Mesendoderm (in vitro differentiated cells): ENCODE data around the gene SH2D4B.

ENCODE experiments used
- DNase-seq: peaks from one replicate; pipeline ENCODE4 v3.0.0; 2013
- H2AK5ac ChIP-seq: 2 replicates; pipeline ENCODE4 v1.6.1; 2013; ENCODE audit warnings: low read length, inconsistent platforms
- H2BK120ac ChIP-seq: 2 replicates; pipeline ENCODE4 v1.6.1; 2013; ENCODE audit warnings: low read depth, mild to moderate bottlenecking, low read length, moderate library complexity, mixed read lengths
- H2BK15ac ChIP-seq: replicated peaks from 2 replicates; pipeline ENCODE4 v1.6.1; 2013; ENCODE audit warnings: low read depth, mild to moderate bottlenecking, moderate library complexity
- H2BK5ac ChIP-seq: 2 replicates; pipeline ENCODE4 v1.6.1; 2013; ENCODE audit warnings: low read length, inconsistent platforms
- H3K18ac ChIP-seq: 2 replicates; pipeline ENCODE4 v1.6.1; 2013; ENCODE audit warnings: mild to moderate bottlenecking, low read length, mixed read lengths
- H3K23ac ChIP-seq: one replicate; pipeline ENCODE4 v1.6.1; 2013; ENCODE audit warnings: low read length
- H3K27ac ChIP-seq: 2 replicates; pipeline ENCODE4 v1.5.1; 2013; ENCODE audit warnings: low read depth, mild to moderate bottlenecking, inconsistent platforms, low read length, moderate library complexity
- H3K27me3 ChIP-seq: 2 replicates; pipeline ENCODE4 v1.6.1; 2013; ENCODE audit warnings: low read length, control low read depth, mild to moderate bottlenecking, inconsistent platforms; ENCODE audit not compliant: insufficient read depth, poor library complexity
- H3K36me3 ChIP-seq: 2 replicates; pipeline ENCODE4 v1.6.1; 2013; ENCODE audit warnings: low read length, inconsistent platforms; ENCODE audit not compliant: control insufficient read depth, insufficient read depth
- H3K4ac ChIP-seq: one replicate; pipeline ENCODE4 v1.6.1; 2013; ENCODE audit warnings: low read depth, mild to moderate bottlenecking, low read length, moderate library complexity
- H3K4me1 ChIP-seq: 2 replicates; pipeline ENCODE4 v1.6.1; 2013; ENCODE audit warnings: low read depth, low read length, inconsistent platforms; ENCODE audit not compliant: control insufficient read depth
- H3K4me2 ChIP-seq: 2 replicates; pipeline ENCODE4 v1.6.1; 2013; ENCODE audit warnings: low read length
- H3K4me3 ChIP-seq: 2 replicates; pipeline ENCODE4 v1.5.1; 2013; ENCODE audit warnings: mild to moderate bottlenecking, low read length
- H3K56ac ChIP-seq: one replicate; pipeline ENCODE4 v1.6.1; 2013; ENCODE audit warnings: low read length
- H3K79me1 ChIP-seq: 2 replicates; pipeline ENCODE4 v1.6.1; 2013; ENCODE audit warnings: low read length, inconsistent platforms
- H3K79me2 ChIP-seq: 2 replicates; pipeline ENCODE4 v1.6.1; 2013; ENCODE audit warnings: mild to moderate bottlenecking, low read length; ENCODE audit not compliant: control insufficient read depth, insufficient read depth
- H3K9ac ChIP-seq: 2 replicates; pipeline ENCODE4 v1.6.1; 2013; ENCODE audit warnings: low read length, inconsistent platforms
- H4K5ac ChIP-seq: one replicate; pipeline ENCODE4 v1.6.1; 2013; ENCODE audit warnings: low read length
- H4K8ac ChIP-seq: one replicate; pipeline ENCODE4 v1.6.1; 2013; ENCODE audit warnings: low read depth, mild to moderate bottlenecking, control low read depth, low read length, moderate library complexity
- WGBS: extraction: QIAGEN DNeasy Blood & Tissue Kit; methylation state at CpG from one replicate; pipeline ENCODE4 v1.1.7; 2013; ENCODE audit warnings: low lambda C conversion rate, missing lambda C conversion rate; ENCODE audit not compliant: insufficient coverage; ENCODE audit errors: extremely low coverage; 5-methylcytosine and 5-hydroxymethylcytosine counted together

The SH2D4B gene

DNA sequence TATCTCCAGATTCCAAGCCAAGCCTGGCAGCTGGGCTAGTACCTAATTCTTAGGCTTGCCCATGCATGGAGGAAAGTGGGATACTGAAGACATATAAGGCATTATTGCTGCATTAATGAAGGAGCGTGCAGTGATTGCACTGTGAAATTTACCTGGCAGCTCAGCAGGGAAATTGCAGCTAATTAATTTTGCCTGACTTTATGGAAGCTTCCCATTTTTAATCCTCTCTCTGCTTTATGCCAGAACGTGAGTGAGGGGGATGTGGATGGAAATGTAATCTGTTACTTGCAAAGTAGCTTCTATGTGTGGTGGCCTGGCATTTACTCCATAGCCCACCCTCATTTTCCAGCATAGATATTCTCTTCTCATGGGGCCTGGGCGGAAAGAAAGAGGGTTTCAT, 134.9 kb downstream of the SH2D4B start:
- H3K18ac ChIP-seq, result no peak overlapping the region
- no peaks in the 10 kb centered on the region for H3K4me1 ChIP-seq
- no peaks in the 10 kb centered on the region for H3K36me3 ChIP-seq
- no peaks in the 10 kb centered on the region for H3K79me1 ChIP-seq
- no peak overlapping the region for H3K27ac ChIP-seq
- H2BK15ac ChIP-seq, result no peak overlapping the region
- H3K27me3 ChIP-seq, result no peaks in the 10 kb centered on the region
- no peak overlapping the region for H3K4me2 ChIP-seq
- no peak overlapping the region for H3K4me3 ChIP-seq
- H3K79me2 ChIP-seq, result no peaks in the 10 kb centered on the region
- no peak overlapping the region for H3K23ac ChIP-seq
- no peak overlapping the region for H3K56ac ChIP-seq
- no peak overlapping the region for H2BK120ac ChIP-seq
- H2BK5ac ChIP-seq, result no peak overlapping the region
- H4K5ac ChIP-seq, result no peak overlapping the region
- no peak overlapping the region for H4K8ac ChIP-seq
- no peak overlapping the region for H2AK5ac ChIP-seq
- no peak overlapping the region for H3K4ac ChIP-seq
- WGBS, result no CpG with 5 or more reads among the region's 3 CpGs
- no peak overlapping the region for H3K9ac ChIP-seq
- no peak for DNase-seq

DNA sequence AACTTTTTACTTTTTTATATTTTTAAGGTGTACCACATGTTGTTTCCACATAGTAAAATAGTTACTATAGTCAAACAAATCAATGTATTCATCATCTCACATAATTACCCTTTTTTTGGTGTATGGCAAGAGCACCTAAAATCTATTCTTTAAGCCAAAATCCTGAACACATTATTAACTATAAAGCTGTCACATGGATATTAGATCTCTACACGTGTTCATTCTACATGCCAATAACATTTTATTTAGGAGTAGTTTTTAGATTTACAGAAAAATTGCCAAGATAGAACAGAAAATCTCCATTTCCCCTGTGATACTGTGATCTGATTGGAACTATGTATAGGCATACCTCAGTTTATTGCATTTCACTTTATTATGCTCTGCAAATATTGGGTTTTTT, 137.1 kb downstream of the SH2D4B start:
- Histone ChIP-seq H3K4me1 (no peaks in the 10 kb centered on the region), H4K8ac (no peak overlapping the region), H3K79me1 (no peaks in the 10 kb centered on the region), H2BK120ac (no peak overlapping the region), H2AK5ac (no peak overlapping the region), H3K79me2 (no peaks in the 10 kb centered on the region), H2BK5ac (no peak overlapping the region), H3K18ac (no peak overlapping the region), H3K36me3 (no peaks in the 10 kb centered on the region), H4K5ac (no peak overlapping the region), H3K27me3 (no peaks in the 10 kb centered on the region), H3K9ac (no peak overlapping the region), H2BK15ac (no peak overlapping the region), H3K56ac (no peak overlapping the region), H3K23ac (no peak overlapping the region), H3K4me3 (no peak overlapping the region), H3K4me2 (no peak overlapping the region), H3K4ac (no peak overlapping the region), H3K27ac (no peak overlapping the region)
- WGBS, result no CpG with 5 or more reads among the region's 1 CpG
- no peak for DNase-seq

DNA sequence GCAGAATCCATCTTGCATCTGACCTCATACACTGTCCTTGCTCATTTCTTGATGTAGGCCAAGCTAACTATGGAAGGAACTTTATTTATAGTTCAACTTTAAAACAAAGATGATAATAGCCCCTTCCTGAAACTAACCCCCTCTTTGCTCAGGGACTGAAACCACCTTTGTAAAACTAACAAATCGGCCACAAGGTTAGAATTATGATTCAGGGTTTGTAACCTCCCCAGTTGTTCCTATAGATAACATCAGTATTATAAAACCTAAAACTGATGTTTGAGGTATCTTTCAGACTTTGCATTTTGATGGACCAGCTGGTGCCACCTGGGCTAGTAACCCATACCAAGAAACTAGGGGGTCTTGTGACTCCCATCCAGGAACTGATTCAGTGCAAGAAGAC, 143.4 kb downstream of the SH2D4B start:
- Histone ChIP-seq H3K56ac (no peak overlapping the region), H3K36me3 (no peaks in the 10 kb centered on the region), H2BK15ac (no peak overlapping the region), H3K23ac (no peak overlapping the region), H4K8ac (no peak overlapping the region), H3K79me2 (no peaks in the 10 kb centered on the region), H3K27ac (no peak overlapping the region), H3K4me2 (no peak overlapping the region), H3K18ac (no peak overlapping the region), H3K27me3 (no peaks in the 10 kb centered on the region), H2BK5ac (no peak overlapping the region), H4K5ac (no peak overlapping the region), H3K79me1 (no peaks in the 10 kb centered on the region), H2BK120ac (no peak overlapping the region), H2AK5ac (no peak overlapping the region), H3K4ac (no peak overlapping the region), H3K4me1 (no peaks in the 10 kb centered on the region), H3K4me3 (no peak overlapping the region), H3K9ac (no peak overlapping the region)
- DNase-seq, result no peak
- WGBS, result no CpG with 5 or more reads among the region's 1 CpG

- Histone ChIP-seq H4K5ac (no peak overlapping the region), H3K4ac (no peak overlapping the region), H4K8ac (no peak overlapping the region), H3K18ac (no peak overlapping the region), H2BK15ac (no peak overlapping the region), H3K9ac (no peak overlapping the region), H3K4me3 (no peak overlapping the region), H3K27ac (no peak overlapping the region), H3K27me3 (no peaks in the 10 kb centered on the region), H2BK120ac (no peak overlapping the region), H3K79me2 (no peaks in the 10 kb centered on the region), H3K23ac (no peak overlapping the region), H3K79me1 (no peaks in the 10 kb centered on the region), H2AK5ac (no peak overlapping the region), H3K4me2 (no peak overlapping the region), H2BK5ac (no peak overlapping the region), H3K4me1 (no peaks in the 10 kb centered on the region), H3K36me3 (no peaks in the 10 kb centered on the region), H3K56ac (no peak overlapping the region)
- no CpG with 5 or more reads among the region's 1 CpG for WGBS
- DNase-seq, result peak; percentile 60
Measured at GRCh38 chr10:80684259-80684658, 146.6 kb downstream of the SH2D4B start.

- Histone ChIP-seq H3K4ac (no peak overlapping the region), H3K9ac (no peak overlapping the region), H2AK5ac (no peak overlapping the region), H3K56ac (no peak overlapping the region), H3K79me1 (no peaks in the 10 kb centered on the region), H3K18ac (no peak overlapping the region), H3K23ac (no peak overlapping the region), H2BK120ac (no peak overlapping the region), H3K27ac (no peak overlapping the region), H2BK15ac (no peak overlapping the region), H3K79me2 (no peaks in the 10 kb centered on the region), H4K8ac (no peak overlapping the region), H2BK5ac (no peak overlapping the region), H3K4me3 (no peak overlapping the region), H3K4me2 (no peak overlapping the region), H3K36me3 (no peaks in the 10 kb centered on the region), H3K27me3 (no peaks in the 10 kb centered on the region), H3K4me1 (no peaks in the 10 kb centered on the region), H4K5ac (no peak overlapping the region)
- no CpG with 5 or more reads among the region's 4 CpGs for WGBS
- no peak for DNase-seq
Measured at GRCh38 chr10:80685355-80685754, 147.7 kb downstream of the SH2D4B start.

DNA sequence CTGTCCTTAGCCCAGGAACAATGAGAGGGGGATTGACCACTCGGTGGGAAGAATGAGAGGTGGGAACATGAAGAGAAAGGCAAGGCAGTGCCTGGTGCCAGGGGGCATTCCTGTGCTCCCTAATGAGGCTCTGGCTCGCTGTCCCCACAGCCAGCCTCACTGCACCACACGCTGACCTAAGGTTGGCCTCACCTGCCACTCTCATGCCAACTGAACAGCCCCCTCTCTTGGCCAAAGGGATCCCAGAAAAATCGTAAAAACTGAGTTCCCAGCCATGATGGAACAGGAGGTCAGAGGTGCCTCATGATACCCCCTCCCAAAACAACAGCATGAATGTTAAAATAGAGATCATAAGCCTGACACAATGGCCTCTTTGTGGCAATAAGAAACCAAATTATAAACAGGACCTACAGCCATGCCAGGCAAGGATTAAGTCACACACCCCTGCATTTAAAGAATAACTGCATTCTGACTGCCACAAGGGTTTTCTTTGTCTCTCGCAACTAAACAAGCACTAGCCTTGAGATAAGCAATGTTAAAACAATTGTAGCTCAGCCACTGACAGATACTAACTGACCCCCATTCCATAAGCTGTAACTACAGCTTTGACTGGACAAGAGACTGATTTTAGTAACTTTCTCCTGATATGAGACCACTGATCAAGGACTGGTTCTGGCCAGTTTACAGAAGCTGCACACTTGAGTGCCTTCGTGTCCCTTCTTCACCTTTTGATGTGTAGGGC, 149.2 kb downstream of the SH2D4B start:
- H3K4me3 ChIP-seq, result no peak overlapping the region
- no peak overlapping the region for H2AK5ac ChIP-seq
- H3K4me1 ChIP-seq, result no peaks in the 10 kb centered on the region
- H4K8ac ChIP-seq, result no peak overlapping the region
- H3K27me3 ChIP-seq, result no peaks in the 10 kb centered on the region
- no peak overlapping the region for H3K27ac ChIP-seq
- no peak overlapping the region for H2BK15ac ChIP-seq
- no peak overlapping the region for H3K23ac ChIP-seq
- no peak overlapping the region for H3K4ac ChIP-seq
- no peak overlapping the region for H2BK5ac ChIP-seq
- no peaks in the 10 kb centered on the region for H3K79me2 ChIP-seq
- H3K4me2 ChIP-seq, result no peak overlapping the region
- H3K18ac ChIP-seq, result no peak overlapping the region
- DNase-seq, result no peak
- no peak overlapping the region for H4K5ac ChIP-seq
- no peak overlapping the region for H2BK120ac ChIP-seq
- WGBS, result no CpG with 5 or more reads among the region's 6 CpGs
- no peak overlapping the region for H3K9ac ChIP-seq
- H3K56ac ChIP-seq, result no peak overlapping the region
- H3K79me1 ChIP-seq, result no peaks in the 10 kb centered on the region
- no peaks in the 10 kb centered on the region for H3K36me3 ChIP-seq
